ENCODE data around the gene PTPRD.
"Not testable (repeated sequence)": the region's sequence is repeated elsewhere in the genome, so short reads cannot be mapped to it uniquely, and the experiment has no call there.

The PTPRD gene

GRCh38 chr9:8719833-8720486 lies 1892.8 kb downstream of the PTPRD start:
- in situ Hi-C loops (cut with MboI; ENCODE audit: low sequenced_read_pairs), result no loop called here

- in situ Hi-C loops (cut with MboI; ENCODE audit: low sequenced_read_pairs), result no loop called here
These were observed 1894.6 kb downstream of the PTPRD start for GRCh38 chr9:8718121-8718725.

- in situ Hi-C loops (cut with MboI; ENCODE audit: low sequenced_read_pairs), result no loop called here
These were observed 1895.7 kb downstream of the PTPRD start for GRCh38 chr9:8717146-8717545.

GRCh38 chr9:8715788-8716187 lies 1897.0 kb downstream of the PTPRD start:
- in situ Hi-C loops (cut with MboI; ENCODE audit: low sequenced_read_pairs), result no loop called here

GRCh38 chr9:8713811-8714165 lies 1899.0 kb downstream of the PTPRD start:
- in situ Hi-C loops (cut with MboI; ENCODE audit: low sequenced_read_pairs), result no loop called here

- in situ Hi-C loops (cut with MboI; ENCODE audit: low sequenced_read_pairs), result no loop called here
These were observed 1899.5 kb downstream of the PTPRD start for GRCh38 chr9:8713149-8713810.

GRCh38 chr9:8709731-8710130 lies 1903.1 kb downstream of the PTPRD start:
- in situ Hi-C loops (cut with MboI; ENCODE audit: low sequenced_read_pairs), result no loop called here

- in situ Hi-C loops (cut with MboI; ENCODE audit: low sequenced_read_pairs), result no loop called here
These were observed 1904.1 kb downstream of the PTPRD start for GRCh38 chr9:8708728-8709127.

- in situ Hi-C loops (cut with MboI; ENCODE audit: low sequenced_read_pairs), result no loop called here
These were observed 1905.8 kb downstream of the PTPRD start for GRCh38 chr9:8706998-8707397.

GRCh38 chr9:8706531-8706930 lies 1906.3 kb downstream of the PTPRD start:
- in situ Hi-C loops (cut with MboI; ENCODE audit: low sequenced_read_pairs), result no loop called here

- in situ Hi-C loops (cut with MboI; ENCODE audit: low sequenced_read_pairs), result no loop called here
These were observed 1906.9 kb downstream of the PTPRD start for GRCh38 chr9:8705861-8706260.

GRCh38 chr9:8703904-8704303 lies 1908.9 kb downstream of the PTPRD start:
- in situ Hi-C loops (cut with MboI; ENCODE audit: low sequenced_read_pairs), result no loop called here

- in situ Hi-C loops (cut with MboI; ENCODE audit: low sequenced_read_pairs), result no loop called here
These were observed 1910.9 kb downstream of the PTPRD start for GRCh38 chr9:8701904-8702303.

- in situ Hi-C loops (cut with MboI; ENCODE audit: low sequenced_read_pairs), result not testable (repeated sequence)
These were observed 1915.2 kb downstream of the PTPRD start for GRCh38 chr9:8697565-8697964.

- in situ Hi-C loops (cut with MboI; ENCODE audit: low sequenced_read_pairs), result no loop called here
These were observed 1916.3 kb downstream of the PTPRD start for GRCh38 chr9:8696516-8696915.

GRCh38 chr9:8694983-8695588 lies 1917.7 kb downstream of the PTPRD start:
- in situ Hi-C loops (cut with MboI; ENCODE audit: low sequenced_read_pairs), result no loop called here

- in situ Hi-C loops (cut with MboI; ENCODE audit: low sequenced_read_pairs), result no loop called here
These were observed 1919.3 kb downstream of the PTPRD start for GRCh38 chr9:8693464-8693863.

- in situ Hi-C loops (cut with MboI; ENCODE audit: low sequenced_read_pairs), result no loop called here
These were observed 1926.3 kb downstream of the PTPRD start for GRCh38 chr9:8686516-8686915.

GRCh38 chr9:8685825-8686224 lies 1927.0 kb downstream of the PTPRD start:
- in situ Hi-C loops (cut with MboI; ENCODE audit: low sequenced_read_pairs), result no loop called here

GRCh38 chr9:8684978-8685708 lies 1927.7 kb downstream of the PTPRD start:
- in situ Hi-C loops (cut with MboI; ENCODE audit: low sequenced_read_pairs), result no loop called here

- in situ Hi-C loops (cut with MboI; ENCODE audit: low sequenced_read_pairs), result no loop called here
These were observed 1929.3 kb downstream of the PTPRD start for GRCh38 chr9:8683496-8683895.
